ENCODE results near the gene PDP2. TPM values are rescaled to one million over a fixed set of nuclear protein-coding genes. Genes with fewer than 3 reads are reported as not detected.

The PDP2 gene
- total RNA-seq, 2 experiments from 2014 or later = 24.2 to 26.9 TPM

DNA sequence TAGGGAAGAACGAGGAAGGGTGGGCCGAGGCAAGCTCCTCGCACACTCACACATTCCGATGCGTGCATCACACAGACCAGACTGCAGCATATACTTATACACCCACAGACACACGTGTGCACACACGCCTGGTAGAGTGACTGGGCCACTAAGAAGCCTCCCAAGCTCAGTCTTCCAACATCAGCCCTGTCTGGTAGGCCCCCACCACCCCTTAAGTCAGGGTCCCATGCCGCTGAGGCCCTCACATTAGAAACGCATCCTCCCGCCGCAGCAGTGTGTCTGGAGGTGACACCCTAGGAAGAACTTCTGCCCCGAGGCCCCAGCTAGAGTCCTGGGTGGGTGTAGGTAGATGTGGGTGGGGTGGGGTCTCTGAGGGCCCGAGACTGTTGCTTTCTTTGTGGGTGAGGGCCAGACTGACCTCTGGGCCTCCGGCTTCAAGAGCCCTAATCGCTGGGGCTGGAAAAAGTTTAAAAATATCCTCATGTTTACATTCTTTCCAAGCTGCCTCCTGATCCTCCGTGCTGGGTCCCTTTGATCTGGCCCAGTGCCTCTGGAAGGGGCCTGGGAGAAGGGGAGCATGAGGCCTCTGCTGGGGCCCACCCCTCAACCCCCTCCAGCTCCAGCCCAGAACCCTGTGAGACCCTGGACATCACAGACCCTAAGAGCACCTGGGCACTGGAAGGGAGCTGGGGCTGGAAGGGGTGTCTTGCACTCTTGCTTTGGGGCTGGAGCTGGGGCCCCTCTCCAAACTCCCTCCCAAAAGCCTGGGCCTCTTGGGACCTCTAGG, 24.7 kb downstream of the PDP2 start:
- H3K27me3 Mint-ChIP-seq (ENCODE audit: low read depth) = no peaks in the 10 kb centered on the region
- CTCF ChIA-PET = interaction anchor here (0.6 to 5.5 kb wide), 3 partner anchors 10 to 254 kb away, joined by 3 to 27 read pairs (median 3); no protein-coding TSS in a partner anchor
- DNase-seq = no peak
- peaks cover 6% of the 10 kb centered on the region for H3K4me1 Mint-ChIP-seq (ENCODE audit: low read depth)
- H3K9me3 Mint-ChIP-seq (ENCODE audit: insufficient read depth) = no peaks in the 10 kb centered on the region
- no peaks in the 10 kb centered on the region for H3K36me3 Mint-ChIP-seq (ENCODE audit: low read depth)
- no peak overlapping the region for H3K4me3 Mint-ChIP-seq
- no peak overlapping the region for H3K27ac Mint-ChIP-seq
- POLR2A ChIA-PET = interaction anchor here (0.6 to 0.9 kb wide), 3 partner anchors 10 to 75 kb away, joined by 3 read pairs; partner anchors contain the start of gene CDH16
- ATAC-seq = no peak

GRCh38 chr16:66905633-66906539, 25.6 kb downstream of the PDP2 start:
- Mint-ChIP-seq H3K27me3 (ENCODE audit: low read depth) (no peaks in the 10 kb centered on the region), H3K4me3 (no peak overlapping the region), H3K4me1 (ENCODE audit: low read depth) (peaks cover 6% of the 10 kb centered on the region), H3K9me3 (ENCODE audit: insufficient read depth) (no peaks in the 10 kb centered on the region), H3K27ac (no peak overlapping the region), H3K36me3 (ENCODE audit: low read depth) (no peaks in the 10 kb centered on the region)
- ATAC-seq (peak; percentile 58), DNase-seq (peak; percentile 72)
- ChIA-PET POLR2A (interaction anchor here (0.6 to 0.9 kb wide), 2 partner anchors 12 to 76 kb away, joined by 3 read pairs; partner anchors contain the start of gene CDH16), CTCF (interaction anchor here (0.6 to 5.5 kb wide), 4 partner anchors 11 to 255 kb away, joined by 3 to 27 read pairs (median 4); partner anchors contain the start of gene DYNC1LI2)

- Mint-ChIP-seq H3K4me3 (no peak overlapping the region), H3K27ac (no peak overlapping the region), H3K4me1 (ENCODE audit: low read depth) (peaks cover 6% of the 10 kb centered on the region), H3K27me3 (ENCODE audit: low read depth) (no peaks in the 10 kb centered on the region), H3K36me3 (ENCODE audit: low read depth) (no peaks in the 10 kb centered on the region), H3K9me3 (ENCODE audit: insufficient read depth) (no peaks in the 10 kb centered on the region)
- POLR2A ChIA-PET = no interaction called here
- ATAC-seq (no peak), DNase-seq (no peak)
- CTCF ChIA-PET = interaction anchor here (1.8 to 5.5 kb wide), 2 partner anchors 12 to 156 kb away, joined by 5 to 27 read pairs; partner anchors contain the start of gene DYNC1LI2
Measured at GRCh38 chr16:66906916-66907836, 26.9 kb downstream of the PDP2 start.

GRCh38 chr16:66908116-66908515, 27.8 kb downstream of the PDP2 start:
- peaks cover 6% of the 10 kb centered on the region for H3K4me1 Mint-ChIP-seq (ENCODE audit: low read depth)
- no peaks in the 10 kb centered on the region for H3K9me3 Mint-ChIP-seq (ENCODE audit: insufficient read depth)

DNA sequence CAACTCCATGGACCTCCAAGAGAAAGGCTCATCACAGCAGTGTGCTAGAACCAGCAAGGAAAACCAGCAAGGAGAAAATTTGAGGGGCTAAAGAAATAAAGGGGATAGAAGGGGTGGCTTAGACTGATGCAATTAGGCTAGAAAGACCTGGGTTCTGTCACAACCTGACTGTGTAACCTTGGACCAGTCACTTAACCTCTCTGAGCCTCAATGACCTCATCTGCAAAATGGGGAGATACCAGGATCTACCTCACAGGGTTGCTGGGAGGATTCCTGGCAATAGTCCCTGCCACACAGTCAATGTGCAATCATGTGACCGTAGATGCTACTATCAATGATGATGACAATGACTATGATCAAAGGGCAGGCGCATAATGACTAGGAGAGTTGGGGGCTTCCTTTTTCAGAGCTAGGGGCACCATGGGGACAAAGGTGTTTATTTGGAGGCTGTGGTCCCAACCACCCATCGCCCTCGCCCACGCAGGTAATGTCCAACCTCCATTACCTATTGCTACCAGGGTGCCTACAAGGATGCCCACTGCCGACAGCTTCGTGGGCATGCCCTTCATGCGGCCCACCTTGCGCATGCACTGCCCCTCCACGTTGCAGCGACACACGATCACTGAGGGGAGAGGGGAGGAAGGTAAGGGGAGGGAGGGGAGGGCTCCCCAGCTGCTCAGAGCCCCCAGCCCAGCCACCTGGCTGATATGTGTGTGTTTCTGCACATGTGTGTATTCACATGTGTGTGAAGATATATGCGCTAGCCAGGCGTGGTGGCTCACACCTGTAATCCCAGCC, 28.6 kb downstream of the PDP2 start:
- DNase-seq (no peak), ATAC-seq (no peak)
- CTCF ChIA-PET = interaction anchor here (1.2 to 3.0 kb wide), 6 partner anchors 9 to 36 kb away, joined by 3 to 20 read pairs (median 8); partner anchors contain the start of genes PDP2 and RRAD
- Mint-ChIP-seq H3K27me3 (ENCODE audit: low read depth) (no peaks in the 10 kb centered on the region), H3K9me3 (ENCODE audit: insufficient read depth) (no peaks in the 10 kb centered on the region), H3K36me3 (ENCODE audit: low read depth) (no peaks in the 10 kb centered on the region), H3K4me1 (ENCODE audit: low read depth) (peaks cover 6% of the 10 kb centered on the region), H3K4me3 (no peak overlapping the region), H3K27ac (no peak overlapping the region)
- POLR2A ChIA-PET = interaction anchor here (0.8 kb wide), 1 partner anchor 17 kb away, joined by 3 read pairs; no protein-coding TSS in a partner anchor

More at GRCh38 chr16:66908116-66908515, 27.8 kb downstream of the PDP2 start:
- Mint-ChIP-seq H3K27me3 (ENCODE audit: low read depth) (no peaks in the 10 kb centered on the region), H3K36me3 (ENCODE audit: low read depth) (no peaks in the 10 kb centered on the region), H3K4me3 (no peak overlapping the region), H3K27ac (no peak overlapping the region)
- ChIA-PET CTCF (interaction anchor here (1.8 to 5.5 kb wide), 2 partner anchors 13 to 156 kb away, joined by 5 to 27 read pairs; partner anchors contain the start of gene DYNC1LI2), POLR2A (no interaction called here)
- ATAC-seq (no peak), DNase-seq (no peak)

GRCh38 chr16:66910175-66910940, 30.0 kb downstream of the PDP2 start:
- Mint-ChIP-seq H3K27me3 (ENCODE audit: low read depth) (no peaks in the 10 kb centered on the region), H3K4me3 (no peak overlapping the region), H3K27ac (no peak overlapping the region), H3K4me1 (ENCODE audit: low read depth) (peaks cover 6% of the 10 kb centered on the region), H3K36me3 (ENCODE audit: low read depth) (no peaks in the 10 kb centered on the region), H3K9me3 (ENCODE audit: insufficient read depth) (no peaks in the 10 kb centered on the region)
- ATAC-seq (no peak), DNase-seq (no peak)
- ChIA-PET POLR2A (interaction anchor here (0.6 kb wide), 1 partner anchor 12 kb away, joined by 3 read pairs; no protein-coding TSS in a partner anchor), CTCF (interaction anchor here (0.7 to 3.0 kb wide), 11 partner anchors 11 to 241 kb away, joined by 3 to 20 read pairs (median 4); partner anchors contain the start of genes B3GNT9, PDP2 and RRAD)

DNA sequence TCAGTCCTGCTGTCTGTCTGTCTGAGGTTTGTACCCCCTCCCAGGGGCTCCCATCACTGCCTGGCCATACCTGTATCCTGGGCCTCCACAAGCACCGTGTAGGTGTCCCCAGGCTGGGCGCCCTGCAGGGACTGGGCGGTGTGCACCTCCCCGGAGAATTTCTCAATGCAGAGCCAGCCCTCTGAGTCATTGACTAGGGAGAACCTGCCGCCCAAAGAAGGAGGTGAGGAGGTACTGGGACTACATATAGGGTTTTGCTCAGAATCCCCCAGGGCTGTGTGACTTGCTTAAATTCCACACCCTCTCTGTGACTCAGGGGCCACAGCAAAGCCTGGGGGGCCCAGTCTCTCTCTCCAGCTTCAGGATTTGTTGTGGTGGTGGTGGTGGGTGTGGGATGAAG, 30.8 kb downstream of the PDP2 start:
- H3K4me1 Mint-ChIP-seq (ENCODE audit: low read depth) = peaks cover 2% of the 10 kb centered on the region
- no peaks in the 10 kb centered on the region for H3K36me3 Mint-ChIP-seq (ENCODE audit: low read depth)
- no peaks in the 10 kb centered on the region for H3K27me3 Mint-ChIP-seq (ENCODE audit: low read depth)
- ATAC-seq (no peak), DNase-seq (no peak)
- ChIA-PET POLR2A (interaction anchor here (0.6 kb wide), 1 partner anchor 13 kb away, joined by 3 read pairs; no protein-coding TSS in a partner anchor), CTCF (interaction anchor here (1.0 to 3.0 kb wide), 4 partner anchors 16 to 43 kb away, joined by 3 to 20 read pairs (median 12); partner anchors contain the start of gene RRAD)
- no peak overlapping the region for H3K4me3 Mint-ChIP-seq
- no peak overlapping the region for H3K27ac Mint-ChIP-seq
- H3K9me3 Mint-ChIP-seq (ENCODE audit: insufficient read depth) = no peaks in the 10 kb centered on the region

DNA sequence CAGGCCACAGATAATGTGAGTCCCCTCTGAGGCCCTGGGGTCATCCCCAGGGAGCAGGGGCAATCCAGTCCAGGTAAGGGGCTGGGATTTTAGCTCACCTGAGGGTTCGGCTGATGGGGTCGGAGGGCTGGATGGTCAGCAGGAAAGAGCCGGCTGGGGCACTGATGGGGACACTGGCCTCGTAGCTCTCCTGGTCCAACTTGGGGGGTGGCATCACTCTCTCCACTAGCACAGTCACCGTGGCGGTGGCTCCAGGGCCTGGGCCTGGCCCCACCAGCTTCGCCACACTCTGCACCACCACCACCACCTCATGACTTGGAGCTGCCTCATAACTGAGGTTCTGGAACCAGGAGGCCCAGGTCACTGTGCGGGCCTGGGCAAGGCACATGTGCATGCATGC, 31.5 kb downstream of the PDP2 start:
- H3K27me3 Mint-ChIP-seq (ENCODE audit: low read depth) = peaks cover 2% of the 10 kb centered on the region
- no peak overlapping the region for H3K4me3 Mint-ChIP-seq
- ChIA-PET CTCF (interaction anchor here (1.4 kb wide), 1 partner anchor 17 kb away, joined by 3 read pairs; no protein-coding TSS in a partner anchor), POLR2A (no interaction called here)
- no peak for ATAC-seq
- no peak for DNase-seq
- H3K4me1 Mint-ChIP-seq (ENCODE audit: low read depth) = no peaks in the 10 kb centered on the region
- no peak overlapping the region for H3K27ac Mint-ChIP-seq
- H3K9me3 Mint-ChIP-seq (ENCODE audit: insufficient read depth) = no peaks in the 10 kb centered on the region
- no peaks in the 10 kb centered on the region for H3K36me3 Mint-ChIP-seq (ENCODE audit: low read depth)

DNA sequence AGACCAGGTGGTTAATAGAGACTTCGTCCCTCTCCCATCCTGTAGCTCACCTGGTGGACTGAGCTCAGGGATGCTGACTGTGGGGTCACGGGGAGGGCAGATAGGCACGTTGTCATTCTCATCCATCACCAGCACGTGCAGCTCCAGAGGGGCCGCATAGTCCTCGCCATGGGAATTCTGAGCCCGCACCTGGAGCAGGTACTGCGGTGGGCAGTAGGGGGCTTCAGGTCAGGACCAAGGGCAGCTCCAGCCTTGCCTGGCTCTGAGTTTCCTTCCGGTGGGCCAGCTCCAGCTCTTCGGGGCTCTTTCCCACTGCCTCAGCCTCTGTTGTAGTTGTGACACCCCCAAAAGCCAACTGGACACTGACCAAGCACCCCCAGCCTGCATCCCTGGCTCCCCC, 32.8 kb downstream of the PDP2 start:
- ChIA-PET POLR2A (no interaction called here), CTCF (interaction anchor here (0.7 kb wide), 1 partner anchor 18 kb away, joined by 3 read pairs; no protein-coding TSS in a partner anchor)
- Mint-ChIP-seq H3K27me3 (ENCODE audit: low read depth) (peaks cover 2% of the 10 kb centered on the region), H3K36me3 (ENCODE audit: low read depth) (no peaks in the 10 kb centered on the region), H3K9me3 (ENCODE audit: insufficient read depth) (no peaks in the 10 kb centered on the region), H3K4me1 (ENCODE audit: low read depth) (no peaks in the 10 kb centered on the region), H3K27ac (no peak overlapping the region), H3K4me3 (no peak overlapping the region)
- ATAC-seq (no peak), DNase-seq (no peak)
